Upper lobe of right lung (tissue), 1 donor: ENCODE measurements around the gene MYH11. TPM values are rescaled to one million over a fixed set of nuclear protein-coding genes. Genes with fewer than 3 reads are reported as not detected.
"Not testable (repeated sequence)": the region's sequence is repeated elsewhere in the genome, so short reads cannot be mapped to it uniquely, and the experiment has no call there.

Experiments
- ATAC-seq: fragments of 200-7000 bp; cut with Tn5 transposase; one replicate; pipeline ENCODE4 v1.9.1; 2020; ENCODE audit warnings: mild to moderate bottlenecking, moderate library complexity
- DNase-seq: peaks from one replicate; pipeline ENCODE4 v3.0.0-alpha.2; 2020
- H3K27ac ChIP-seq: fragments of 200-600 bp; one replicate; pipeline ENCODE4 v1.8.0; 2022
- H3K27me3 ChIP-seq: fragments of 200-600 bp; one replicate; pipeline ENCODE4 v1.8.0; 2022; ENCODE audit warnings: mild to moderate bottlenecking
- H3K36me3 ChIP-seq: fragments of 200-600 bp; one replicate; pipeline ENCODE4 v1.8.0; 2022
- H3K4me1 ChIP-seq: fragments of 200-600 bp; one replicate; pipeline ENCODE4 v1.8.0; 2022
- H3K4me3 ChIP-seq: fragments of 200-600 bp; one replicate; pipeline ENCODE4 v1.8.0; 2022; ENCODE audit warnings: mild to moderate bottlenecking
- H3K9me3 ChIP-seq: fragments of 200-600 bp; one replicate; pipeline ENCODE4 v1.8.0; 2022
- CTCF ChIP-seq: fragments of 200-600 bp; IDR thresholded peaks from one replicate; pipeline ENCODE4 v1.8.0; 2022; ENCODE audit warnings: antibody characterized with exemption
- intact Hi-C: fragments of 100-400 bp; cut with DNase I; formaldehyde crosslinking; loops from one replicate; pipeline ENCODE4 v1.11.0; 2022
- total RNA-seq: library from RNA; stranded (reverse); fragmentation: NEBNext Ultra II Directional; extraction: Animal tissue kit (Norgen Biotek cat#: 25700); gene quantifications from one replicate; pipeline ENCODE4 v1.2.1, GENCODE V29; 2021
- donor health status: DM: no; HTN: yes; CAD: no; lungs with severe emphysema.

MYH11 gene
- total RNA-seq, 1 donor from 2014 or later = 106 TPM

GRCh38 chr16:15739464-15739863 is 117.4 kb downstream of the MYH11 start:
- H3K36me3 ChIP-seq = peaks cover 10% of the 10 kb centered on the region
- intact Hi-C loops = no loop called here

DNA sequence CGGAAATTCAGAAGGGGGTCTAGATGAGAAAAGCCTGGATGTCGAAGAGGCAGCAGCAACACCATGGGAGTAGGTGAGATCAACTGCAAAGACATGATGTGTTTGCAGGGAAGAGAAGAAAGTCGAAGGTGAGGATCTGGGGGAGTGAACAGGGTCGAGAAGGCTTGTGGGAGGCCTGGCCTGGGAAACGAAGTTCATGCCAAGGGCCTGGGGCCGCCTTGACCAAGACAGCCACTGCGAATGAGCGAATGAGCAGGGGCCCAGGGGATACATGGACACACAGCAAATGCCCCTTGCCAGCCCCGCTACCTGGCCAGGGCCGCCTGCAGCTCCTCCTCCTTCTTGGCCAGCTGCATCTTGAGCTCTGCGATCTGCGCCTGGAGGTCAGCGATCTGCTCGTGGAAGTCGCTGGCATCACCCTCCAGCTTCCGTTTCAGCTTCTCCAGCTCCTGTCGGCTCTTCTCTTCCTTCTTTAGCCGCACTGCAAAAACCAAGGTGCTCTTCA is 119.6 kb downstream of the MYH11 start:
- ATAC-seq = no peak

More at GRCh38 chr16:15739464-15739863, 117.4 kb downstream of the MYH11 start:
- Histone ChIP-seq H3K4me3 (no peak overlapping the region), H3K9me3 (no peaks in the 10 kb centered on the region), H3K27ac (no peak overlapping the region), H3K27me3 (no peaks in the 10 kb centered on the region), H3K4me1 (no peaks in the 10 kb centered on the region)
- DNase-seq = no peak
- no peak for TF ChIP-seq CTCF
- ATAC-seq = no peak

DNA sequence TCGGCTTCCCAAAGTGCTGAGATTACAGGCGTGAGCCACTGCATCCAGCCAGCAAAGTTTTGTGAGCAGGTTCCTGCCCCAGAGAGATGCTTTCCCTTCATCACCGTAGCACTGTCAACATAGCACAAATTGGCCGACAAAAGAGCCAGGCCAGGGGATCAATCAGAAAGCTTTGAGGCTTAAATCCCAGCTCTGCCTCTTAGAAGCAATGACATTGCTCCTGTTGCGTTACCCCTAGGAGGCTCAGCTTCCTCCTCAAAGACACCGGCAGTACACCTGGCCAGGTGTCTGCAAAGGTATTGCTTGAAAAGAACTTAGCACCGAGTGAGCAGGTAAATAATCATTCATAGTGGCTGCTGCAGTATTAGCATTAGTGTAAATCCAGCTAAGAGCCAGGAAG is 120.3 kb downstream of the MYH11 start:
- no peak for TF ChIP-seq CTCF
- Histone ChIP-seq H3K4me3 (no peak overlapping the region), H3K27me3 (no peaks in the 10 kb centered on the region), H3K36me3 (peaks cover 7% of the 10 kb centered on the region), H3K4me1 (no peaks in the 10 kb centered on the region), H3K27ac (no peak overlapping the region), H3K9me3 (no peaks in the 10 kb centered on the region)
- DNase-seq = no peak
- intact Hi-C loops = no loop called here
- ATAC-seq = no peak

More for the DNA sequence above, 119.6 kb downstream of the MYH11 start:
- no peak for DNase-seq
- Histone ChIP-seq H3K9me3 (no peaks in the 10 kb centered on the region), H3K36me3 (peaks cover 10% of the 10 kb centered on the region), H3K27ac (no peak overlapping the region), H3K4me3 (no peak overlapping the region), H3K4me1 (no peaks in the 10 kb centered on the region), H3K27me3 (no peaks in the 10 kb centered on the region)
- no peak for TF ChIP-seq CTCF
- intact Hi-C loops = no loop called here

DNA sequence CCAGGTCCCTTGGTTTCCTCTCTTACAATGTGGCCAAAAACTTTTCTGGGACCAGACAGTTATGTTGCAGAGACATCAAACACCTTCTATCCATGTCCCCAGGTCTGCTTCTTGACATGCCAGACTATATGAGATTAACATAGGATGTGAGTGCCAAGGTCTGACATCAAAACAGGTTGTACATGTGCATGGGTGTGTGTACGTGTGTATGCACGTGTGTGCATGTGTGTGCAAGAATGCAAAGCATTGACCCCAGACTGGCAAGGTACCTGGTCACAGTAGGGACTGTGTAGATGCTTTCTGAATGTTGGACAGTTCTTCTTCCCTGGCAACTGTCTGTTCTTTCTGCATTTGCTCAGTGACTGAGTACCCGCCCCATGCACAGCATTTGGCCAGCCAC is 121.2 kb downstream of the MYH11 start:
- intact Hi-C loops = no loop called here

GRCh38 chr16:15732416-15732815 is 124.4 kb downstream of the MYH11 start:
- no peak for TF ChIP-seq CTCF
- no peaks in the 10 kb centered on the region for H3K9me3 ChIP-seq
- H3K27me3 ChIP-seq = no peaks in the 10 kb centered on the region
- intact Hi-C loops = no loop called here
- H3K27ac ChIP-seq = no peak overlapping the region
- no peaks in the 10 kb centered on the region for H3K36me3 ChIP-seq
- ATAC-seq = no peak
- H3K4me3 ChIP-seq = no peak overlapping the region
- DNase-seq = no peak
- H3K4me1 ChIP-seq = no peaks in the 10 kb centered on the region

More for the DNA sequence above, 121.2 kb downstream of the MYH11 start:
- TF ChIP-seq CTCF = no peak
- H3K36me3 ChIP-seq = no peaks in the 10 kb centered on the region
- DNase-seq = no peak
- no peak for ATAC-seq
- H3K4me3 ChIP-seq = no peak overlapping the region
- no peaks in the 10 kb centered on the region for H3K4me1 ChIP-seq
- no peaks in the 10 kb centered on the region for H3K9me3 ChIP-seq
- no peak overlapping the region for H3K27ac ChIP-seq
- H3K27me3 ChIP-seq = no peaks in the 10 kb centered on the region

GRCh38 chr16:15729152-15729551 is 127.7 kb downstream of the MYH11 start:
- H3K4me3 ChIP-seq = no peak overlapping the region
- H3K27ac ChIP-seq = no peak overlapping the region
- DNase-seq (no peak), ATAC-seq (no peak)
- no peaks in the 10 kb centered on the region for H3K9me3 ChIP-seq
- TF ChIP-seq CTCF = no peak
- intact Hi-C loops = no loop called here
- H3K4me1 ChIP-seq = no peaks in the 10 kb centered on the region
- no peaks in the 10 kb centered on the region for H3K27me3 ChIP-seq
- H3K36me3 ChIP-seq = peaks cover 27% of the 10 kb centered on the region

DNA sequence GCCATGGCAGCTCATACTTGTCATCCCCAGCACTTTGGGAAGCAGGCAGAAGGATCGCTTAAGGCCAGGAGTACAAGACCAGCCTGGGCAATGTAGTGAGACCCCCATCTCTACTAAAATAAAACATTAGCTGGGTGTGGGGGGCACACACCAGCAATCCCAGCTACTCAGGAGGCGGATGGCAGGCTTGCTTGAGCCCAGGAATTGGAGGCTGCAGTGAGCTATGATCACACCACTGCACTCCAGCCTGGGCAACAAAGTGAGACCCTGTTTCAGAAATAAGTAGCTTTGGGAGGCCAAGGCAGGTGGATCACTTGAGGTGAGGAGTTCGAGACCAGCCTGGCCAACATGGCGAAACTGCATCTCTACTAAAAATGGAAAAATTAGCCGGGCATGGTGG is 129.1 kb downstream of the MYH11 start:
- H3K27ac ChIP-seq, H3K4me1 ChIP-seq, intact Hi-C loops: not testable (repeated sequence)

More for the DNA sequence above, 129.1 kb downstream of the MYH11 start:
- not testable (repeated sequence) for DNase-seq, H3K4me3 ChIP-seq, H3K27me3 ChIP-seq, H3K9me3 ChIP-seq, ATAC-seq
- H3K36me3 ChIP-seq = peaks cover 34% of the 10 kb centered on the region
